PC-9 (cell line): ENCODE data around the gene HRNR. TPM values are rescaled to one million over a fixed set of nuclear protein-coding genes. Genes with fewer than 3 reads are reported as not detected.
A peak's percentile ranks its signal among the peaks of the same experiment; 100 is the strongest.

Experiments
- BruUV-seq: library from RNA; stranded (reverse); fragments of 400-500 nt; replicated peaks from 2 replicates; lab custom pipeline; 2021; lab: Mats Ljungman, UMichigan
- CTCF ChIA-PET: fragments of 300-600 bp; sonication (Branson Sonifier 250); formaldehyde crosslinking; loops from one replicate; lab custom pipeline; 2022; ENCODE audit warnings: antibody characterized with exemption; lab: Charles Lee
- POLR2A ChIA-PET: fragments of 300-600 bp; sonication (Branson Sonifier 250); formaldehyde crosslinking; loops from one replicate; lab custom pipeline; 2022; ENCODE audit warnings: antibody characterized with exemption; ENCODE audit not compliant: unreplicated experiment; lab: Charles Lee
- DNase-seq, 2 experiments: peaks; one replicate each; pipeline versions ENCODE4 v3.0.0 to v3.0.0-alpha.2; 2015 to 2022; ENCODE audit warnings: mixed read lengths in 1 of 2
- H2AFZ ChIP-seq: fragments of 200-600 bp; sonication (generic); 2 replicates; pipeline ENCODE4 v1.8.1; 2017; ENCODE audit warnings: antibody characterized with exemption
- H3F3A ChIP-seq: fragments of 200-600 bp; sonication (generic); 2 replicates; pipeline ENCODE4 v1.8.1; 2017; ENCODE audit warnings: antibody characterized with exemption, mild to moderate bottlenecking, low read depth; ENCODE audit not compliant: insufficient read depth
- H3K27ac ChIP-seq: fragments of 200-600 bp; sonication (generic); 2 replicates; pipeline ENCODE4 v1.6.1; 2016; ENCODE audit warnings: mixed run types
- H3K27me3 ChIP-seq: fragments of 200-600 bp; sonication (generic); 2 replicates; pipeline ENCODE4 v1.6.1; 2016; ENCODE audit warnings: low read depth, mixed run types; ENCODE audit not compliant: insufficient read depth
- H3K36me3 ChIP-seq: fragments of 200-600 bp; sonication (generic); 2 replicates; pipeline ENCODE4 v1.6.1; 2016; ENCODE audit warnings: low read depth, mixed run types
- H3K4me1 ChIP-seq: fragments of 200-600 bp; sonication (generic); replicated peaks from 2 replicates; pipeline ENCODE4 v1.6.1; 2016; ENCODE audit warnings: mixed run types; ENCODE audit not compliant: insufficient read depth
- H3K4me2 ChIP-seq: fragments of 200-600 bp; sonication (generic); 2 replicates; pipeline ENCODE4 v1.6.1; 2017; ENCODE audit warnings: mixed run types
- H3K4me3 ChIP-seq: fragments of 200-600 bp; sonication (generic); 2 replicates; pipeline ENCODE4 v1.6.1; 2016; ENCODE audit warnings: mixed run types
- H3K79me2 ChIP-seq: fragments of 200-600 bp; sonication (generic); 2 replicates; pipeline ENCODE4 v1.6.1; 2017; ENCODE audit warnings: low read depth, mixed run types
- H3K9me2 ChIP-seq: fragments of 200-600 bp; sonication (generic); 2 replicates; pipeline ENCODE4 v1.8.1; 2017; ENCODE audit warnings: mild to moderate bottlenecking; ENCODE audit not compliant: insufficient read depth
- H3K9me3 ChIP-seq: fragments of 200-600 bp; sonication (generic); 2 replicates; pipeline ENCODE4 v1.8.1; 2016; ENCODE audit warnings: low read depth; ENCODE audit not compliant: insufficient read depth
- H4K20me1 ChIP-seq: fragments of 200-600 bp; sonication (generic); 2 replicates; pipeline ENCODE4 v1.8.1; 2017; ENCODE audit not compliant: insufficient read depth
- CTCF ChIP-seq: fragments of 200-600 bp; sonication (generic); conservative IDR thresholded peaks from 2 replicates; pipeline ENCODE4 v1.6.1; 2017; ENCODE audit warnings: mixed run types, antibody characterized with exemption, mild to moderate bottlenecking, moderate library complexity
- EZH2 ChIP-seq: fragments of 200-600 bp; sonication (generic); IDR thresholded peaks from 2 replicates; pipeline ENCODE4 v1.8.0; 2017; ENCODE audit warnings: antibody characterized with exemption, low read depth
- intact Hi-C: fragments of 100-400 bp; cut with micrococcal nuclease; formaldehyde crosslinking; loops from one replicate; pipeline ENCODE4 v1.10.0; 2022; ENCODE audit not compliant: unreplicated experiment
- total RNA-seq: library from RNA; stranded (reverse); gene quantifications from 2 replicates; pipeline ENCODE4 v1.2.3, GENCODE V29; 2021

The HRNR gene
- total RNA-seq, 1 experiment from 2014 or later: not detected

GRCh38 chr1:152182944-152183361 is 41.0 kb downstream of the HRNR start:
- DNase-seq: peak; percentile 39 to 45
- CTCF ChIA-PET: interaction anchor here (0.5 to 1.8 kb wide), 7 partner anchors 13 to 1725 kb away, joined by 3 to 6 read pairs (median 3); no protein-coding TSS in a partner anchor
- no peak overlapping the region for H3K4me3 ChIP-seq
- no TSS peak for BruUV-seq
- intact Hi-C loops: loop anchor here (2.0 kb wide), 1 partner anchor 14 kb away; no protein-coding TSS in a partner anchor
- POLR2A ChIA-PET: interaction anchor here (0.6 kb wide), 3 partner anchors 73 to 965 kb away, joined by 5 to 12 read pairs (median 9); no protein-coding TSS in a partner anchor
- H3K27me3 ChIP-seq: no peaks in the 10 kb centered on the region
- H3K9me2 ChIP-seq: no peaks in the 10 kb centered on the region
- 0 out of 2 replicates have a peak overlapping the region, but pooled peaks have one; percentile 6 for H2AFZ ChIP-seq
- H3K79me2 ChIP-seq: no peaks in the 10 kb centered on the region
- no peaks in the 10 kb centered on the region for H3K36me3 ChIP-seq
- no peaks in the 10 kb centered on the region for H3K9me3 ChIP-seq
- peak overlapping the region; percentile 23; the same call in 1 of the 2 replicates for H3K4me2 ChIP-seq
- no peaks in the 10 kb centered on the region for H3F3A ChIP-seq
- no peaks in the 10 kb centered on the region for H4K20me1 ChIP-seq
- TF ChIP-seq EZH2 (no peak), CTCF (no peak)
- H3K4me1 ChIP-seq: peaks cover 20% of the 10 kb centered on the region
- peak overlapping the region; percentile 7; the same call in 1 of the 2 replicates for H3K27ac ChIP-seq

GRCh38 chr1:152182431-152182830 is 41.6 kb downstream of the HRNR start:
- Histone ChIP-seq H3K27me3 (no peaks in the 10 kb centered on the region), H2AFZ (no peak overlapping the region), H3F3A (no peaks in the 10 kb centered on the region), H3K79me2 (no peaks in the 10 kb centered on the region), H3K9me3 (no peaks in the 10 kb centered on the region), H3K4me3 (no peak overlapping the region), H3K4me2 (no peak overlapping the region), H3K4me1 (peaks cover 20% of the 10 kb centered on the region), H3K27ac (no peak overlapping the region), H3K9me2 (no peaks in the 10 kb centered on the region), H4K20me1 (no peaks in the 10 kb centered on the region), H3K36me3 (no peaks in the 10 kb centered on the region)
- CTCF ChIA-PET: interaction anchor here (0.5 to 1.8 kb wide), 7 partner anchors 12 to 1725 kb away, joined by 3 to 6 read pairs (median 3); no protein-coding TSS in a partner anchor
- intact Hi-C loops: loop anchor here (2.0 kb wide), 1 partner anchor 14 kb away; no protein-coding TSS in a partner anchor
- DNase-seq: no peak
- TF ChIP-seq EZH2: no peak
- TF ChIP-seq CTCF: peak; percentile 71
- POLR2A ChIA-PET: interaction anchor here (0.6 kb wide), 1 partner anchor 72 kb away, joined by 5 read pairs; no protein-coding TSS in a partner anchor
- BruUV-seq: no TSS peak

GRCh38 chr1:152179566-152179965 is 44.4 kb downstream of the HRNR start:
- TF ChIP-seq CTCF (no peak), EZH2 (no peak)
- Histone ChIP-seq H3K79me2 (no peaks in the 10 kb centered on the region), H3K27ac (no peak overlapping the region), H2AFZ (no peak overlapping the region), H4K20me1 (no peaks in the 10 kb centered on the region), H3K36me3 (no peaks in the 10 kb centered on the region), H3F3A (no peaks in the 10 kb centered on the region), H3K4me1 (peaks cover 13% of the 10 kb centered on the region), H3K27me3 (no peaks in the 10 kb centered on the region), H3K9me2 (no peaks in the 10 kb centered on the region), H3K9me3 (no peaks in the 10 kb centered on the region), H3K4me2 (no peak overlapping the region), H3K4me3 (no peak overlapping the region)
- POLR2A ChIA-PET: no interaction called here
- intact Hi-C loops: no loop called here
- BruUV-seq: no TSS peak
- no peak for DNase-seq
- CTCF ChIA-PET: interaction anchor here (0.6 to 1.0 kb wide), 2 partner anchors 10 to 38 kb away, joined by 3 read pairs; no protein-coding TSS in a partner anchor
